OCI-LY1 (cell line): Measurements from ENCODE around the gene PLEKHM3.

Experiments used
- H2AFZ ChIP-seq: fragments of 200-600 bp; sonication (generic), shearing (Covaris generic); 2 replicates; pipeline ENCODE4 v1.6.0; 2014; ENCODE audit warnings: antibody characterized with exemption, mild to moderate bottlenecking, low read length
- H3F3A ChIP-seq: fragments of 200-600 bp; sonication (generic), shearing (Covaris generic); 2 replicates; pipeline ENCODE4 v1.6.0; 2014; ENCODE audit warnings: mild to moderate bottlenecking, antibody characterized with exemption, low read length, moderate library complexity; ENCODE audit not compliant: insufficient read depth
- H3K27ac ChIP-seq: fragments of 200-600 bp; sonication (generic); 2 replicates; pipeline ENCODE4 v1.5.1; 2014; ENCODE audit warnings: low read length, mixed run types, mild to moderate bottlenecking, low read depth; ENCODE audit not compliant: poor library complexity, severe bottlenecking
- H3K27me3 ChIP-seq: fragments of 200-600 bp; sonication (generic); 2 replicates; pipeline ENCODE4 v1.6.0; 2014; ENCODE audit warnings: antibody characterized with exemption, mild to moderate bottlenecking, low read length, moderate library complexity; ENCODE audit not compliant: insufficient read depth
- H3K36me3 ChIP-seq: fragments of 200-600 bp; sonication (generic); 2 replicates; pipeline ENCODE4 v1.6.1; 2014; ENCODE audit warnings: mild to moderate bottlenecking, antibody characterized with exemption, low read length, moderate library complexity, mixed read lengths; ENCODE audit not compliant: insufficient read depth
- H3K4me1 ChIP-seq: fragments of 200-600 bp; sonication (generic); 2 replicates; pipeline ENCODE4 v1.5.1; 2014; ENCODE audit warnings: mild to moderate bottlenecking, low read length, moderate library complexity; ENCODE audit not compliant: insufficient read depth, severe bottlenecking
- H3K4me2 ChIP-seq: fragments of 200-600 bp; sonication (generic), shearing (Covaris generic); 2 replicates; pipeline ENCODE4 v1.6.1; 2014; ENCODE audit warnings: low read length
- H3K4me3 ChIP-seq: fragments of 200-600 bp; sonication (generic); 2 replicates; pipeline ENCODE4 v1.5.1; 2014; ENCODE audit warnings: low read length, low read depth, mild to moderate bottlenecking, mixed read lengths; ENCODE audit not compliant: poor library complexity, severe bottlenecking
- H3K79me2 ChIP-seq: fragments of 200-600 bp; shearing (Covaris generic); 2 replicates; pipeline ENCODE4 v1.6.1; 2016; ENCODE audit warnings: mixed run types, low read length, mixed read lengths; ENCODE audit not compliant: insufficient read depth
- H3K9ac ChIP-seq: fragments of 200-600 bp; sonication (generic), shearing (Covaris generic); 2 replicates; pipeline ENCODE4 v1.6.1; 2014; ENCODE audit warnings: mild to moderate bottlenecking, low read length, mixed read lengths
- H3K9me2 ChIP-seq: fragments of 200-600 bp; sonication (generic), shearing (Covaris generic); 2 replicates; pipeline ENCODE4 v1.6.1; 2014; ENCODE audit warnings: low read depth, mild to moderate bottlenecking, low read length, mixed read lengths
- H3K9me3 ChIP-seq: fragments of 200-600 bp; shearing (Covaris generic); 2 replicates; pipeline ENCODE4 v1.6.1; 2014; ENCODE audit warnings: low read length, mixed read lengths
- H4K20me1 ChIP-seq: fragments of 200-600 bp; sonication (generic), shearing (Covaris generic); 2 replicates; pipeline ENCODE4 v1.6.0; 2016; ENCODE audit warnings: mild to moderate bottlenecking, low read length; ENCODE audit not compliant: insufficient read depth
- EZH2 ChIP-seq: fragments of 200-600 bp; sonication (generic), shearing (Covaris generic); IDR thresholded peaks from 2 replicates; pipeline ENCODE4 v1.8.0; 2017; ENCODE audit warnings: borderline replicate concordance, mixed run types, mild to moderate bottlenecking, antibody characterized with exemption, low read length, moderate library complexity, mixed read lengths
- TF ChIP-seq, protein P1 (sequence below): fragments of 200-600 bp; sonication (generic), shearing (Covaris generic); IDR thresholded peaks from 2 replicates; pipeline ENCODE4 v1.5.1; 2017; ENCODE audit warnings: mild to moderate bottlenecking, antibody characterized with exemption, low read length, moderate library complexity, mixed read lengths

The PLEKHM3 gene

DNA sequence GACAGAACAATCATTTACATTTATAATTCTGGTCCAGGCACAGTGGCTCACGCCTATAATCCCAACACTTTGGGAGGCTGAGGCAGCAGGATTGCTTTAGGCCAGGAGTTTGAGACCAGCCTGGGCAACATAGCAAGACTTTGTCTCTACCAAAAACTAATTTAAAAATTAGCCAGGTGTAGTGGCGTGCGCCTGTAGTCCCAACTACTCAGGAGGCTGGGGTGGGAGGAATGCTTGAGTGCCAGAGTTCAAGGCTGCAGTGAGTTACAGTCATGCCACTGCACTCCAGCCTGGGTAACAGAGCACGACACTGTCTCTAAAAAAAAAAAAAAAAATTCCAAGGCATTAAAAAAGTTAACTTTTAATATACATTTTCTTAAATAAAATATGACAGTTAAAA, 88.1 kb downstream of the PLEKHM3 start:
- TF ChIP-seq EZH2, result no peak
- TF ChIP-seq, protein P1, sequence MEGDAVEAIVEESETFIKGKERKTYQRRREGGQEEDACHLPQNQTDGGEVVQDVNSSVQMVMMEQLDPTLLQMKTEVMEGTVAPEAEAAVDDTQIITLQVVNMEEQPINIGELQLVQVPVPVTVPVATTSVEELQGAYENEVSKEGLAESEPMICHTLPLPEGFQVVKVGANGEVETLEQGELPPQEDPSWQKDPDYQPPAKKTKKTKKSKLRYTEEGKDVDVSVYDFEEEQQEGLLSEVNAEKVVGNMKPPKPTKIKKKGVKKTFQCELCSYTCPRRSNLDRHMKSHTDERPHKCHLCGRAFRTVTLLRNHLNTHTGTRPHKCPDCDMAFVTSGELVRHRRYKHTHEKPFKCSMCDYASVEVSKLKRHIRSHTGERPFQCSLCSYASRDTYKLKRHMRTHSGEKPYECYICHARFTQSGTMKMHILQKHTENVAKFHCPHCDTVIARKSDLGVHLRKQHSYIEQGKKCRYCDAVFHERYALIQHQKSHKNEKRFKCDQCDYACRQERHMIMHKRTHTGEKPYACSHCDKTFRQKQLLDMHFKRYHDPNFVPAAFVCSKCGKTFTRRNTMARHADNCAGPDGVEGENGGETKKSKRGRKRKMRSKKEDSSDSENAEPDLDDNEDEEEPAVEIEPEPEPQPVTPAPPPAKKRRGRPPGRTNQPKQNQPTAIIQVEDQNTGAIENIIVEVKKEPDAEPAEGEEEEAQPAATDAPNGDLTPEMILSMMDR, result no peak
- no peak overlapping the region for H2AFZ ChIP-seq
- H3K9ac ChIP-seq, result no peak overlapping the region
- H3K79me2 ChIP-seq, result no peaks in the 10 kb centered on the region
- H3F3A ChIP-seq, result no peaks in the 10 kb centered on the region
- no peaks in the 10 kb centered on the region for H3K36me3 ChIP-seq
- H3K27me3 ChIP-seq, result no peaks in the 10 kb centered on the region
- H4K20me1 ChIP-seq, result no peaks in the 10 kb centered on the region
- no peaks in the 10 kb centered on the region for H3K4me1 ChIP-seq
- no peak overlapping the region for H3K4me3 ChIP-seq
- H3K27ac ChIP-seq, result no peak overlapping the region
- H3K9me2 ChIP-seq, result no peaks in the 10 kb centered on the region
- no peak overlapping the region for H3K4me2 ChIP-seq
- H3K9me3 ChIP-seq, result no peaks in the 10 kb centered on the region

DNA sequence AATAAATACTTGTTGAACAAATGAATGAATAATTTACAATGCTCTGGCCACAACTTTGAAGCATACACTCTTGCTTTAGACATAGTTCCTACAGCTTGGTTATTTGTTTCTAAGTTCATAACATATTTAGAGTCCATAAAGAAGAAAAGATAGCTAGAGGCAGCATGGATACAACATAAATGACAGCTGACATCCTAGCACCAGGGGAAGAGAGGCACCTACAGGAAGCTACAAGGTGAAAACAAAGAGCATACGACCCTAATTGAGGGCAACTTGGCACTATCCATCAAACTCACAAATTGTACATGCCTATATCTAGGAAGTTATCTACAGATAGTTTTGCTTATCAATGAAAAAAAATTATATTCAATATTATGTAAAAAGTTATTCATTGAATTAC, 88.9 kb downstream of the PLEKHM3 start:
- Histone ChIP-seq H3K27ac (no peak overlapping the region), H3K4me2 (no peak overlapping the region), H3K4me3 (no peak overlapping the region), H3K9ac (no peak overlapping the region), H4K20me1 (no peaks in the 10 kb centered on the region), H2AFZ (no peak overlapping the region), H3K79me2 (no peaks in the 10 kb centered on the region), H3K27me3 (no peaks in the 10 kb centered on the region), H3K9me2 (no peaks in the 10 kb centered on the region), H3K36me3 (no peaks in the 10 kb centered on the region), H3K9me3 (no peaks in the 10 kb centered on the region), H3F3A (no peaks in the 10 kb centered on the region), H3K4me1 (no peaks in the 10 kb centered on the region)
- TF ChIP-seq, protein P1, result no peak
- no peak for TF ChIP-seq EZH2

DNA sequence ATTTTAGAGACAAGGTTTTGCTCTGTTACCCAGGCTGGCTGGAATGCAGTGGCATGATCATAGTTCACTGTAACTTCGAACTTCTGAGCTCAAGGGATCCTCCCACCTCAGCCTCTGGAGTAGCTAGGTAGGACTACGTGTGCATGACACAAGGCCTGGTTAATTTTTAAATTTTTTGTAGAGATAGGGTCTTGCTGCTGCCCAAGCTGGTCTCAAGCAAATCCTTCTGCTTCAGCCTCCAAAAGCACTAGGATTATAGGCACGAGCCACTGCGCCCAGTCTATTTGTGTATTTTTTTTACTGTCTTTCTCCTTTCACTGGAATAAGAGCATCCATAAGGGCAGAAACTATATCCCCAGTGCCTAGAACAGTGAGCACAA, 89.3 kb downstream of the PLEKHM3 start:
- Histone ChIP-seq H3K27ac (no peak overlapping the region), H3K4me1 (no peaks in the 10 kb centered on the region), H3K27me3 (no peaks in the 10 kb centered on the region), H3K9ac (no peak overlapping the region), H3F3A (no peaks in the 10 kb centered on the region), H3K9me3 (no peaks in the 10 kb centered on the region), H4K20me1 (no peaks in the 10 kb centered on the region), H3K36me3 (no peaks in the 10 kb centered on the region), H3K79me2 (no peaks in the 10 kb centered on the region), H3K9me2 (no peaks in the 10 kb centered on the region), H2AFZ (no peak overlapping the region), H3K4me2 (no peak overlapping the region), H3K4me3 (no peak overlapping the region)
- TF ChIP-seq EZH2, result no peak
- TF ChIP-seq, protein P1, result no peak
